Upper lobe of right lung (tissue), 1 donor: ENCODE results near the gene SERPINB1. TPM values are rescaled to one million over a fixed set of nuclear protein-coding genes. Genes with fewer than 3 reads are reported as not detected.

Source experiments
- ATAC-seq: fragments of 200-7000 bp; cut with Tn5 transposase; one replicate; pipeline ENCODE4 v1.9.1; 2020; ENCODE audit warnings: mild to moderate bottlenecking, moderate library complexity
- DNase-seq: peaks from one replicate; pipeline ENCODE4 v3.0.0-alpha.2; 2020
- H3K27ac ChIP-seq: fragments of 200-600 bp; one replicate; pipeline ENCODE4 v1.8.0; 2022
- H3K27me3 ChIP-seq: fragments of 200-600 bp; one replicate; pipeline ENCODE4 v1.8.0; 2022; ENCODE audit warnings: mild to moderate bottlenecking
- H3K36me3 ChIP-seq: fragments of 200-600 bp; one replicate; pipeline ENCODE4 v1.8.0; 2022
- H3K4me1 ChIP-seq: fragments of 200-600 bp; one replicate; pipeline ENCODE4 v1.8.0; 2022
- H3K4me3 ChIP-seq: fragments of 200-600 bp; one replicate; pipeline ENCODE4 v1.8.0; 2022; ENCODE audit warnings: mild to moderate bottlenecking
- H3K9me3 ChIP-seq: fragments of 200-600 bp; one replicate; pipeline ENCODE4 v1.8.0; 2022
- CTCF ChIP-seq: fragments of 200-600 bp; IDR thresholded peaks from one replicate; pipeline ENCODE4 v1.8.0; 2022; ENCODE audit warnings: antibody characterized with exemption
- intact Hi-C: fragments of 100-400 bp; cut with DNase I; formaldehyde crosslinking; loops from one replicate; pipeline ENCODE4 v1.11.0; 2022
- total RNA-seq: library from RNA; stranded (reverse); fragmentation: NEBNext Ultra II Directional; extraction: Animal tissue kit (Norgen Biotek cat#: 25700); gene quantifications from one replicate; pipeline ENCODE4 v1.2.1, GENCODE V29; 2021
- donor health status: DM: no; HTN: yes; CAD: no; lungs with severe emphysema.

The SERPINB1 gene
- total RNA-seq, 1 donor from 2014 or later, result 101 TPM

GRCh38 chr6:2826131-2826530 lies 15.5 kb downstream of the SERPINB1 start:
- no peaks in the 10 kb centered on the region for H3K36me3 ChIP-seq
- intact Hi-C loops, result no loop called here
- no peaks in the 10 kb centered on the region for H3K9me3 ChIP-seq
- H3K4me3 ChIP-seq, result no peak overlapping the region
- no peak overlapping the region for H3K27ac ChIP-seq
- no peaks in the 10 kb centered on the region for H3K27me3 ChIP-seq
- TF ChIP-seq CTCF, result no peak
- DNase-seq (no peak), ATAC-seq (no peak)
- H3K4me1 ChIP-seq, result no peaks in the 10 kb centered on the region

DNA sequence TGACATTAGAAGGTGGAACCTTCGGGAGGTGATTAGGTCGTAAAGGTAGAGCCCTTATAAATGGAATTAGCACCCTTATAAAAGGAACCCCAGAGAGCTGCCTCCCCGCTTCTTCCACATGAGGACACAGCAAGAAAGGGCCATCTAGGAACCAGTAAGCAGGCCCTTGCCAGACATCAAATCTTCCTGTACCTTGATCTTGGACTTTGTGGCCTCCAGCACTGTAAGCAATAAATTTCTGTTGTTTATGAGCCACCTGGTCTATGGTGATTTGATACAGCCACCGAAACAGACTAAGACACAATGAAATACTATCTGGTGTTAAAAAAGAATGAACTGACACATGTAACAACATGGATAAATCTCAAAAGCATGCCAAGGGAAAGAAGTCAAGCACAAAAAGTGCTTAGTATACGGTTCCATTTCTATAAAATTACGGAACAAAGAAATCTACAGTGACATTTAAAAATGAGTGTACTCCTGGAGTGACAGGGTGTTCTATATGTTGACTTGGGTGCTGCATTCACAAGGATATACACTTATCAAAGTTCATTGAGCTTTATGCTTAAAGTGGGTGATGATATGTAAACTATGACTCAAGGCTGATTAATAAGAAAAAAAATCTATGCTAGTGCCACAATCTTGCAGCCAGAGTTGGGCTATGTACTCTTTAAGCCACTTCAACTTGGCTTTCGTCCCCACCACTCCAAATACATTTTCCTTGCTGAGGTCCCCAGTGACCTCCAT lies 18.4 kb downstream of the SERPINB1 start:
- no peak overlapping the region for H3K4me3 ChIP-seq
- H3K27ac ChIP-seq, result no peak overlapping the region
- H3K36me3 ChIP-seq, result no peaks in the 10 kb centered on the region
- peaks cover 16% of the 10 kb centered on the region for H3K4me1 ChIP-seq
- intact Hi-C loops, result no loop called here
- DNase-seq, result no peak
- no peak for ATAC-seq
- no peaks in the 10 kb centered on the region for H3K9me3 ChIP-seq
- no peaks in the 10 kb centered on the region for H3K27me3 ChIP-seq
- TF ChIP-seq CTCF, result no peak

- Histone ChIP-seq H3K27ac (no peak overlapping the region), H3K36me3 (no peaks in the 10 kb centered on the region), H3K4me1 (peaks cover 24% of the 10 kb centered on the region), H3K9me3 (no peaks in the 10 kb centered on the region), H3K27me3 (no peaks in the 10 kb centered on the region), H3K4me3 (no peak overlapping the region)
- DNase-seq (no peak), ATAC-seq (no peak)
- TF ChIP-seq CTCF, result no peak
- intact Hi-C loops, result no loop called here
Observed at GRCh38 chr6:2821554-2821953, 20.1 kb downstream of the SERPINB1 start.

GRCh38 chr6:2820415-2820814 lies 21.2 kb downstream of the SERPINB1 start:
- intact Hi-C loops, result no loop called here
- Histone ChIP-seq H3K4me1 (peaks cover 24% of the 10 kb centered on the region), H3K27ac (no peak overlapping the region), H3K4me3 (no peak overlapping the region), H3K27me3 (no peaks in the 10 kb centered on the region), H3K9me3 (no peaks in the 10 kb centered on the region), H3K36me3 (no peaks in the 10 kb centered on the region)
- no peak for TF ChIP-seq CTCF
- DNase-seq (no peak), ATAC-seq (no peak)

GRCh38 chr6:2819978-2820377 lies 21.7 kb downstream of the SERPINB1 start:
- intact Hi-C loops, result no loop called here
- Histone ChIP-seq H3K36me3 (no peaks in the 10 kb centered on the region), H3K27me3 (no peaks in the 10 kb centered on the region), H3K4me3 (no peak overlapping the region), H3K4me1 (peaks cover 24% of the 10 kb centered on the region), H3K27ac (no peak overlapping the region), H3K9me3 (no peaks in the 10 kb centered on the region)
- DNase-seq (no peak), ATAC-seq (no peak)
- no peak for TF ChIP-seq CTCF

GRCh38 chr6:2819115-2819514 lies 22.5 kb downstream of the SERPINB1 start:
- no peak for ATAC-seq
- TF ChIP-seq CTCF, result no peak
- Histone ChIP-seq H3K36me3 (no peaks in the 10 kb centered on the region), H3K27me3 (no peaks in the 10 kb centered on the region), H3K4me1 (peaks cover 24% of the 10 kb centered on the region), H3K27ac (peak overlapping the region; percentile 63), H3K9me3 (no peaks in the 10 kb centered on the region), H3K4me3 (no peak overlapping the region)
- intact Hi-C loops, result no loop called here
- DNase-seq, result no peak
